HG02938 (cell line): ENCODE measurements around the gene COL5A1.

ENCODE experiments used
- ATAC-seq: cut with Tn5 transposase; IDR thresholded peaks from one replicate; pipeline ENCODE4 v1.9.1; 2021; ENCODE audit warnings: mild to moderate bottlenecking, moderate library complexity; ENCODE audit not compliant: unreplicated experiment

Gene COL5A1

GRCh38 chr9:134757216-134757975, 115.8 kb downstream of the COL5A1 start:
- no peak for ATAC-seq

- ATAC-seq, result no peak
Observed at GRCh38 chr9:134758949-134759607, 117.5 kb downstream of the COL5A1 start.

- ATAC-seq, result no peak
Observed at GRCh38 chr9:134759913-134760312, 118.3 kb downstream of the COL5A1 start.

- no peak for ATAC-seq
Observed at GRCh38 chr9:134760750-134761420, 119.3 kb downstream of the COL5A1 start.

- ATAC-seq, result no peak
Observed at GRCh38 chr9:134764473-134765269, 123.1 kb downstream of the COL5A1 start.

GRCh38 chr9:134765785-134766184, 124.2 kb downstream of the COL5A1 start:
- ATAC-seq, result no peak

- ATAC-seq, result no peak
Observed at GRCh38 chr9:134766587-134766986, 125.0 kb downstream of the COL5A1 start.

- ATAC-seq, result no peak
Observed at GRCh38 chr9:134768332-134768708, 126.7 kb downstream of the COL5A1 start.

GRCh38 chr9:134768709-134769351, 127.2 kb downstream of the COL5A1 start:
- ATAC-seq, result no peak

- ATAC-seq, result no peak
Observed at GRCh38 chr9:134770972-134771971, 129.7 kb downstream of the COL5A1 start.

GRCh38 chr9:134772331-134772730, 130.7 kb downstream of the COL5A1 start:
- ATAC-seq, result no peak

- ATAC-seq, result no peak
Observed at GRCh38 chr9:134773842-134774241, 132.2 kb downstream of the COL5A1 start.

- no peak for ATAC-seq
Observed at GRCh38 chr9:134774410-134774809, 132.8 kb downstream of the COL5A1 start.

- no peak for ATAC-seq
Observed at GRCh38 chr9:134775081-134775951, 133.7 kb downstream of the COL5A1 start.

GRCh38 chr9:134776080-134776796, 134.6 kb downstream of the COL5A1 start:
- ATAC-seq, result no peak

GRCh38 chr9:134777153-134777552, 135.6 kb downstream of the COL5A1 start:
- no peak for ATAC-seq

- no peak for ATAC-seq
Observed at GRCh38 chr9:134778156-134778555, 136.6 kb downstream of the COL5A1 start.
